ENCODE results near the gene SQOR.

GRCh38 chr15:45670511-45670910, 35.7 kb downstream of the SQOR start:
- TF ChIP-seq EZH2 (IDR thresholded peaks at IDR 0.05; ENCODE audit: insufficient read depth, poor library complexity, severe bottlenecking) = no peak
- TF ChIP-seq EZH2phosphoT487 (IDR thresholded peaks at IDR 0.05; ENCODE audit: insufficient read depth, low read depth) = no peak

Data from GM23248 (cell line).